Astrocyte of the cerebellum (primary cell): Measurements from ENCODE around the gene DNAJB11.
A peak's percentile ranks its signal among the peaks of the same experiment; 100 is the strongest.
"Not testable (repeated sequence)": the region's sequence is repeated elsewhere in the genome, so short reads cannot be mapped to it uniquely, and the experiment has no call there.

Experiments
- DNase-seq: peaks from one replicate; pipeline ENCODE4 v3.0.0-alpha.2; 2011; ENCODE audit warnings: low read depth
- H3K4me3 ChIP-seq: 2 replicates; pipeline ENCODE4 v1.5.1; 2011; ENCODE audit warnings: mild to moderate bottlenecking, low read depth, low read length, moderate library complexity
- CTCF ChIP-seq: IDR thresholded peaks from 2 replicates; pipeline ENCODE4 v1.5.1; 2012; ENCODE audit warnings: low read length, low read depth, moderate library complexity, mild to moderate bottlenecking; ENCODE audit errors: missing control alignments
- in situ Hi-C: cut with HindIII; loops from 2 replicates; pipeline ENCODE4 v1.10.0; 2017; ENCODE audit warnings: low sequenced_read_pairs

The DNAJB11 gene

GRCh38 chr3:186549497-186549896 lies 21.0 kb upstream of the DNAJB11 start:
- in situ Hi-C loops: loop anchor here (25.0 kb wide), 1 partner anchor 562 kb away; no protein-coding TSS in a partner anchor
- H3K4me3 ChIP-seq: no peak overlapping the region
- no peak for DNase-seq
- no peak for TF ChIP-seq CTCF

- no peak for TF ChIP-seq CTCF
- H3K4me3 ChIP-seq: no peak overlapping the region
- no peak for DNase-seq
- in situ Hi-C loops: no loop called here
Observed at GRCh38 chr3:186551387-186551786, 19.1 kb upstream of the DNAJB11 start.

- no peak overlapping the region for H3K4me3 ChIP-seq
- no peak for DNase-seq
- in situ Hi-C loops: no loop called here
- no peak for TF ChIP-seq CTCF
Observed at GRCh38 chr3:186552408-186553031, 18.0 kb upstream of the DNAJB11 start.

- in situ Hi-C loops: no loop called here
- TF ChIP-seq CTCF: no peak
Observed at GRCh38 chr3:186564586-186564985, 5.9 kb upstream of the DNAJB11 start.

GRCh38 chr3:186566772-186567071 lies 3.8 kb upstream of the DNAJB11 start:
- DNase-seq: no peak
- TF ChIP-seq CTCF: no peak
- in situ Hi-C loops: no loop called here
- H3K4me3 ChIP-seq: peak overlapping the region; percentile 92

More at GRCh38 chr3:186564586-186564985, 5.9 kb upstream of the DNAJB11 start:
- H3K4me3 ChIP-seq: no peak overlapping the region
- DNase-seq: no peak

GRCh38 chr3:186567072-186567921 lies 3.2 kb upstream of the DNAJB11 start, which contains the start of gene TBCCD1:
Gene TBCCD1 (minus strand): TSS chr3:186567339. CDS start chr3:186564329, 3,010 bp downstream.
- peak within 1 kb of the TSS; percentile 92 for H3K4me3 ChIP-seq
- DNase-seq: peak; percentile 73
- in situ Hi-C loops: no loop called here
- no peak for TF ChIP-seq CTCF

GRCh38 chr3:186569361-186569760 lies 1.2 kb upstream of the DNAJB11 start:
- H3K4me3 ChIP-seq: peak overlapping the region; percentile 96
- in situ Hi-C loops: not testable (repeated sequence)

More at GRCh38 chr3:186569361-186569760, 1.2 kb upstream of the DNAJB11 start:
- not testable (repeated sequence) for DNase-seq
